DMS53 (cell line): ENCODE data around the gene ARL5A.
A peak's percentile ranks its signal among the peaks of the same experiment; 100 is the strongest.

Experiments
- DNase-seq: peaks from one replicate; lab custom pipeline; 2025; lab: John Stamatoyannopoulos, UW

Gene ARL5A

DNA sequence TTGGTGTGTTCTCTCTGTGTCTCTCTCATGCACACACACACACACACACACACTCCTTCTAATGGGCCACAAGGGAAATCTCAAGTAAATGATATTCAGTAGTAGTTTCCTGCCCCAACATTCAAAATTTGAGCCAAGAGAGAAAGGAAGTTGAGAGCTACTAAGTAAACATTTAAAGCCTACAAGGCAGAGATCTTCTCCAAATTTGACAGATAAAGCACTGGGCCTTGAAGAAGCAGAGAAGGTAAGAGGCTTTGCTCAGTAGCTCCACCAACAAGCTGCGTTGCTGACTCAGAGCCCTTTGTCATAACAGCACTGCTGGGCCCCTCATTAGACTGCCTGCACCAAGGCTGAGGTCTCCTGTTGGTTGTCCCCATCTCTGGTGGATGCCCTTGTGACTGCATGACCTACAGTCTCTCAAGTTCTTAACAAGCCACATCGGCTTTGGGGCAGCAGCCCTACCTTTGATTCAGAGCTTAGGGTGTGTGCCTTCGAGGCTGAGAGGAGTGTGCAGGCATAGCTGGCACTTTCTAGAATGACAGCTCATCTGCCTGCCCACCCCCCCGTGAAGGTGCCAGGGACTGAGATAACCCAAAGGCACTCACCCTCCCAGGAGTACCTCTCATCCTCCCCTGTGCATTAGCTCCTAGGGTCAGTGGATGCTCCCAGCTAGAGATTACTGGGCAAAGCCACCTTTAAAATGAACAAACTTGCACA is 61.6 kb downstream of the ARL5A start:
- DNase-seq, result no peak

DNA sequence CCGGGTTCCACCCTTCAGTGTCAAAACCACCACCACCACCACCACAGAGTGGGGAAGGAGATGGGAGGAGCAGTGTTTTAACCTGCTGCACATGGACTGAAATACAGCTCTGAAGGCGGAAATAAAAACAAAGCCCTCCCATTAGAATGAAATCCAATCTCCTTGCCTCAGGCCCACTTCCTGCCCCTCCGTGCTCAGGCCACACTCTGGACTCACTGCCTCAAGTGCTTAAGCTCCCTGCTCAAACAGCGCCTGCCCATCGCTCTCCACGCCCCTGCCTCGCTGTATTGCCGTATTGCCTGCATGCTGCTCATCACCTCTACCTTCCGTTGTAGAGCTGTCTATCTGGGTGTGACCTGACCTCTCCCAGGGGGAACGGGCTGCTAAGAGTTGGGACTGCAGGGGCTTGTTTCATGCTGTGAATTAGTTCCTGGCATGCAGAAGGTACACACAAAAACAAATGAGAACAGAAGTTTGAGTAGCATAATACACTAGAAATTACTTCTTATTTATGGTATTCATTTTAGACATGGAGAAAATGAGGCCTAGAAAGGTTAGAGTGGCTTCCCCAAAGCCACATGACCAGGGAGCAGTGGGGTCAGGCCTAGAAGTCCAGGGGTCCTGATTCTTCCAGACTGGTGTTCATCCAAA is 62.3 kb downstream of the ARL5A start:
- no peak for DNase-seq

DNA sequence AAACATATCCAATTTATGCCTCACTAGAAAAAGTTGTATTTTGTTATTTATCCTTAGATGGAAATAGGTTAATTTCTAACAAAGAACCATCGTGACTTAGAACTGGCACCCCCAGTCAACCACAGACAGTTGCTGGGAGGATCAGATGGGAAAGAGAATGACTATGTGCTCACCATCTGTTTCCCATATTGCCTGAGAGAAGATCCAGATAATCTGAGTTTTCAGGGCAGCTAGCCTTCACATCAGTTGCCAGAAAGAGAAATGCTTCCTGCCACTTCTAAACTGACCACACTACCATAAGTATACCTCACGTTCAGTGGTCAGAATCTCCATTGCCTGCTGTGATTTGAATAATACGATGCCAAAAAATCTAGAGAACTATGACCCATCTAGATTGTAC is 65.5 kb downstream of the ARL5A start:
- no peak for DNase-seq

DNA sequence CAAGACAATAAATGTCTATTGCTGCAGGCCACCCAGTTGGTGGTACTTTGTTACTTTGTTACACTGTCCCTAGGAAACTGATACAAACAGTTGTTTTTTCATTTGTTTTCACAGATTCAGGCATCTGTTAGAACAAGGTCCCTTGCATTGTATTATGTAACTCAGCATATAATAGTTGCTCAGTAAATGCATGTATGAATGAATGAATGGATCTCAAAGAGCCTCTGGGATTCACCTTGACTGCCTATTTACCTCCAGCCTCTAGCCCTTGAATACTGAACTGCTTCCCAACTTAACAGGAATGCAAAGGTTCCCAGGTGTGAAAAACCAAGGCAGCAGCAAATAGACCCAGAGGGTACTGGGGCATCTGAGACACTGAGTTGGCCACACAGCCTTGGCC is 66.5 kb downstream of the ARL5A start:
- DNase-seq, result no peak

DNA sequence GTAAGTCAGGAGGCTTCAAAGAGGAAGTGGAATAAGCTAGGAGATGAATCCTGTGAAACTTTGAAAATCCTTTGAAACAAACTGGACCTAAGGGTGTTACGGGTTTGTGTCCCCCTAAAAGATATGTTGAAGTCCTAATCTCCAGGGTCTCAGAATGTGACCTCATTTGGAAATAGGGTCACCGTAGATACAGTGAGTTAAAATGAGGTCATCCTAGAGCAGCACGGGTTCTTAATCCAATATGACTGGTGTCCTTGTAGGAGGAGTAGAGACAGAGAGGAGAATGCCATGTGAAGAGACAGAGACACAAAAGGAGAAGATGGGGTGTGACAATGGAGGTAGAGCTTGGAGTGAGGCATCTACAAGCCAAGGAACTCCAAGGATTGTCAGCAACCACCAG is 67.0 kb downstream of the ARL5A start:
- peak; percentile 0 for DNase-seq

DNA sequence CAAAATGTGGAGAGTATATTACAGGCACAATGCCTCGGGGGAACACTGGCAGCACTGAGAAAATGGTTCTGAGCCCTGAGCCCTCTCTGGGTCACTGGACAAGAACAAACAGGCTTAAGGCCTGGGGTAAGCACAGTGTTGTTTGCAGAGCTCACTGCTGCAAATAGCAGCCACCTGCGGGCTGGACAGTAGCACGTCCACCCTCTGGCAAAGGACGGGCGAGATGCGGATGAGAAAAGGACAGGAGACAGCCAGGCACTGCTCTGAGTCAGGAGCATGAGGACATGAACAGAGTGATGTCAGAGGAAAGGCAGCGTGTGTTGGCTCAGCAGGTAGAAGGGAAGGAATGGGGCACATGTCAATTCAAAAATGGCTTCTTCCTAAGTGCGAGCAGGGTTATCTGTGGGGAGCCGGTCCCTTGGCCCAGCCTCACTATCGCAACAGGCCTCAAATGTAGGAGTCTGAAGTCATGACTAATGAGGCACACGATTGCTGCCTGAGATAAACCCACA is 68.0 kb downstream of the ARL5A start:
- DNase-seq, result peak; percentile 88

DNA sequence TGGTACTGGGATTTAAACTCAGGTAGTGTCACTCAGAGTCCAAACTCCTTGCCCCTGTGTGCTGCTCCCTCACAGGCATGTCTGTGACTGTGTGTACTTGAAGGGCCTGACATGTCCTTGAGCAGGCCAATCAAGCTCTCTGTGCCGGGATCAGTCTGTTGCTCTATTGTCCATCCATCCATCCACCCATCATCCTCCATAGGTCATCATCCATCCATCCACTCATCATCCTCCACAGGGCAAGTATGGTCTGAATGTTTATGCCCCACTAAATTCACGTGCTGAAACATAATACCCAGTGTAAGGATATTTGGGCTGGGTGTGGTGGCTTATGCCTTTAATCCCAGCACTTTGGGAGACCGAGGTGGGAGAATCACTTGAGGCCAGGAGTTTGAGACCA is 69.5 kb downstream of the ARL5A start:
- DNase-seq, result no peak

DNA sequence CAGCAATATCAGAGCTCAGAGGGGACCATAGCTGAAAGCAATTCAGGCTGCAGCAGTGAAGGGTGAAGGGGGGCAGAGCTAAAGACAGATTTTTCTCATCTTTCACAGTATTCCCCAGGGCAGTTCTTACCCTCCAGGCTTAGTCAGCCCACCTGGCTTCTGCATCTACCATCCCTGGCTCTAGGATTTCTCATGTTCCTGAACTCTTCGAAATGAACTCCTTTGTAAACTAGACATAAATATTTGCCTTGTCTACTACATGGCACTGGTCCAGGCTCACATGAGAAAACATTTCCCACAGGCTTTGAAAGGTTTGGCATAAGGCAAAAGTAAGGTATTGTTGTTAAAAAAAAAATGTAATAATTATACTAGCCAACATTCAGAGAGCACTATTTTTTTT is 70.4 kb downstream of the ARL5A start:
- peak; percentile 2 for DNase-seq

DNA sequence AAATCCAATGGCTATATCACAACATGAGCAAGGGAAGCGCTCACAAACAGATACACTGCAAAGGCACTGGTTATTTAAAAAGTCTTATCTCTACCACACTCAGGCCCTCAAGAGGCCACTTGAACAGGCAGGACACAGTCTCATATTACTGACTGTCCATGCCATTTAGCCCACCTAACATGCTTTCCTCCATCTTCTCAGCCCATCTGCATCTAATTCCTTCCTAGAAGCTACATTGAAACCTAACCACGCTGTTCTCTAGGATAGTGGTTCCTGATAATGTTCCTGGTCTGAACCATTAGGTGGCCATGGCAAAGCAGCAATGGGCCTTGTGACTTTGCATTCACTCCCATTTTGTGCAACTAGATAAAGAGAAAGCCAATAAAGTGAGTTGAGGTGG is 71.4 kb downstream of the ARL5A start:
- peak; percentile 16 for DNase-seq

DNA sequence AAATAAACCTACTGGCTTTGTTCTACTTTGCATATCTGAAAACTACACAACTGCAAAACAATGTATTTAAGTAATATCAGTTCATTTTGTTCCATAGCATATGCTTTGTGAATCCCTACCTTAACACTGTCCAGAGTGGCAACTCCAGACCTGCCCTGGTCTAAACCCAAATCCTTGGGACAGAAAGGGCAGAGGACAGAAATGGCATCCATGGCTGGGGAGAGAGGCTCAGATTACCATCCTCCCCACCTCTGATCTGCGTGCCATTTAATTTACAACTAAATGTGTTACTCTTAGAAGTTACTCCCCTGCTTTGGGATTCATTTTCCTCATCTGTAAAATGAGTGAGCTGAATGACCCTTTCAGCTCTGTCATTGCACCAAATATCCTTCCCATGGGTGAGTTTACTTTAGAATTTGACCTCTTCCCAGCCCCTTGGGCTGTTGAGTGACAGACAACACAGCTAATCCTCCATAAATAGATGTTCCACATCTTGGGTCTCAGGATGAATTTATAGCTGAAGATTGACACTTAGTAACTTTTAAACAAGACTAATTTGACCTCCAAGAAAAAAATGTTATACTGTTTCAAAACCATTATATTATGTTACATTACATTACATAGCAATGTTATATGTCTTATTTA is 73.8 kb downstream of the ARL5A start:
- no peak for DNase-seq

DNA sequence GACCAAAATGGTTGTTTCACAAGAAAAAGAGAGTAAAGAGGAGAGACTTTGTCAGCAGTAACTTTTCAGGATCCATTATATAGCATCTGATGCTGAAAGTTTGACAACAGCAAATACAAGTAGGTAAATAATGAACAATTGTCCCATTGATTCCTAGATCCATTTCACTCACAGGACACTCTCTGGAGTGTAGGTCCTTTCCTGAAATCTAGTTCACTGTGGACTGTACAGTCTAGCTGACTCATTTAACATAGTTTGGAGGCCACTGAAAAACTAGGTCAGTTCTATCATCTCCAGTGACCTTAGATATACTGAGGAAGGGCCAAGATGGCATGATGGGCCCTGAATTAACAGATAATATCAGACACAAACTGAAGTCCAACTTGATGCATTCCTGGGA is 74.7 kb downstream of the ARL5A start:
- no peak for DNase-seq
